Dedifferentiated amniotic fluid mesenchymal stem cell (primary cell): ENCODE data around the gene SGCA.

ENCODE experiments used
- DNase-seq: peaks from one replicate; pipeline ENCODE4 v3.0.0-alpha.2; 2016; ENCODE audit errors: extremely low spot score

Gene SGCA

GRCh38 chr17:50149417-50150353, 16.1 kb upstream of the SGCA start:
- DNase-seq, result no peak

GRCh38 chr17:50150354-50151040, 15.3 kb upstream of the SGCA start, which contains the start of gene PPP1R9B:
TSS of gene PPP1R9B (minus strand) at chr17:50150677. CDS start at chr17:50150513, 164 bp downstream.
- DNase-seq, result no peak

- DNase-seq, result peak; percentile 86
Measured at GRCh38 chr17:50151041-50151936, 14.5 kb upstream of the SGCA start.

- peak; percentile 78 for DNase-seq
Measured at GRCh38 chr17:50151937-50152547, 13.8 kb upstream of the SGCA start.

- no peak for DNase-seq
Measured at GRCh38 chr17:50152736-50153135, 13.1 kb upstream of the SGCA start.

GRCh38 chr17:50153650-50154575, 11.9 kb upstream of the SGCA start:
- DNase-seq, result no peak

- no peak for DNase-seq
Measured at GRCh38 chr17:50154604-50155003, 11.2 kb upstream of the SGCA start.

GRCh38 chr17:50155115-50155819, 10.5 kb upstream of the SGCA start:
- DNase-seq, result no peak

GRCh38 chr17:50157891-50158290, 7.9 kb upstream of the SGCA start:
- no peak for DNase-seq

GRCh38 chr17:50161023-50161910, 4.5 kb upstream of the SGCA start:
- DNase-seq, result peak; percentile 87

- DNase-seq, result no peak
Measured at GRCh38 chr17:50161911-50162288, 3.9 kb upstream of the SGCA start.

GRCh38 chr17:50162466-50163254, 3.1 kb upstream of the SGCA start:
- no peak for DNase-seq

GRCh38 chr17:50163843-50164696, 1.7 kb upstream of the SGCA start:
- no peak for DNase-seq

GRCh38 chr17:50164697-50164988, 1.2 kb upstream of the SGCA start:
- DNase-seq, result no peak

- DNase-seq, result no peak
Measured at GRCh38 chr17:50165066-50165465, 739 bp upstream of the SGCA start.

GRCh38 chr17:50165466-50165865, 339 bp upstream of the SGCA start:
- no peak for DNase-seq

GRCh38 chr17:50166518-50167181, 845 bp downstream of the SGCA start:
- no peak for DNase-seq
